Cerebellar cortex (tissue), 1 donor: ENCODE measurements around the gene LMAN2L.

Experiments
- DNase-seq: peaks from one replicate; pipeline ENCODE4 v3.0.0-alpha.2; 2015; ENCODE audit warnings: low spot score

LMAN2L gene

GRCh38 chr2:96760036-96760985, 20.4 kb upstream of the LMAN2L start, which contains the start of gene CNNM4:
TSS of gene CNNM4 (plus strand) at chr2:96760902. CDS start at chr2:96761000, 98 bp downstream.
- DNase-seq = peak; percentile 95

GRCh38 chr2:96759548-96759947, 19.7 kb upstream of the LMAN2L start:
- DNase-seq = no peak

- DNase-seq = no peak
These were observed 19.1 kb upstream of the LMAN2L start for GRCh38 chr2:96758987-96759386.

GRCh38 chr2:96757477-96757860, 17.6 kb upstream of the LMAN2L start:
- no peak for DNase-seq

GRCh38 chr2:96756788-96757476, 17.1 kb upstream of the LMAN2L start:
- no peak for DNase-seq

GRCh38 chr2:96754317-96754716, 14.5 kb upstream of the LMAN2L start:
- no peak for DNase-seq

GRCh38 chr2:96753661-96754282, 13.9 kb upstream of the LMAN2L start:
- no peak for DNase-seq

- no peak for DNase-seq
These were observed 11.9 kb upstream of the LMAN2L start for GRCh38 chr2:96751800-96752199.

- DNase-seq = no peak
These were observed 7.3 kb upstream of the LMAN2L start for GRCh38 chr2:96747061-96747617.

GRCh38 chr2:96739076-96739632, 710 bp downstream of the LMAN2L start:
- no peak for DNase-seq

- DNase-seq = no peak
These were observed 2.0 kb downstream of the LMAN2L start for GRCh38 chr2:96737831-96738230.

- no peak for DNase-seq
These were observed 2.6 kb downstream of the LMAN2L start for GRCh38 chr2:96737251-96737650.

- peak; percentile 42 for DNase-seq
These were observed 4.8 kb downstream of the LMAN2L start for GRCh38 chr2:96734880-96735583.

- DNase-seq = no peak
These were observed 5.9 kb downstream of the LMAN2L start for GRCh38 chr2:96733931-96734330.

GRCh38 chr2:96730212-96730611, 9.7 kb downstream of the LMAN2L start:
- no peak for DNase-seq

GRCh38 chr2:96729748-96730147, 10.1 kb downstream of the LMAN2L start:
- DNase-seq = no peak

- DNase-seq = no peak
These were observed 12.4 kb downstream of the LMAN2L start for GRCh38 chr2:96727431-96727830.

- DNase-seq = no peak
These were observed 13.7 kb downstream of the LMAN2L start for GRCh38 chr2:96726131-96726530.

GRCh38 chr2:96716388-96716787, 23.5 kb downstream of the LMAN2L start:
- no peak for DNase-seq

GRCh38 chr2:96715658-96716057, 24.2 kb downstream of the LMAN2L start:
- DNase-seq = no peak

GRCh38 chr2:96710985-96711384, 28.9 kb downstream of the LMAN2L start:
- DNase-seq = no peak
